HL-60 (cell line): ENCODE data around the gene PCYT1A.

ENCODE experiments used
- GABPA ChIP-seq: IDR thresholded peaks from 2 replicates; pipeline ENCODE4 v1.6.1; 2012; ENCODE audit warnings: low read depth
- POLR2AphosphoS5 ChIP-seq: IDR thresholded peaks from 2 replicates; pipeline ENCODE4 v1.6.1; 2012; ENCODE audit warnings: low read depth
- SPI1 ChIP-seq: IDR thresholded peaks from 2 replicates; pipeline ENCODE4 v1.6.1; 2012; ENCODE audit warnings: low read depth, mild to moderate bottlenecking, borderline replicate concordance
- TF ChIP-seq, protein P1 (sequence below): IDR thresholded peaks from one replicate; pipeline ENCODE4 v1.5.1; 2011; ENCODE audit warnings: low read length, control low read depth, inconsistent platforms; ENCODE audit not compliant: insufficient read depth
- TF ChIP-seq, protein P2 (sequence below): IDR thresholded peaks from 2 replicates; pipeline ENCODE4 v1.6.1; 2012; ENCODE audit warnings: low read depth; ENCODE audit not compliant: insufficient replicate concordance

DNA sequence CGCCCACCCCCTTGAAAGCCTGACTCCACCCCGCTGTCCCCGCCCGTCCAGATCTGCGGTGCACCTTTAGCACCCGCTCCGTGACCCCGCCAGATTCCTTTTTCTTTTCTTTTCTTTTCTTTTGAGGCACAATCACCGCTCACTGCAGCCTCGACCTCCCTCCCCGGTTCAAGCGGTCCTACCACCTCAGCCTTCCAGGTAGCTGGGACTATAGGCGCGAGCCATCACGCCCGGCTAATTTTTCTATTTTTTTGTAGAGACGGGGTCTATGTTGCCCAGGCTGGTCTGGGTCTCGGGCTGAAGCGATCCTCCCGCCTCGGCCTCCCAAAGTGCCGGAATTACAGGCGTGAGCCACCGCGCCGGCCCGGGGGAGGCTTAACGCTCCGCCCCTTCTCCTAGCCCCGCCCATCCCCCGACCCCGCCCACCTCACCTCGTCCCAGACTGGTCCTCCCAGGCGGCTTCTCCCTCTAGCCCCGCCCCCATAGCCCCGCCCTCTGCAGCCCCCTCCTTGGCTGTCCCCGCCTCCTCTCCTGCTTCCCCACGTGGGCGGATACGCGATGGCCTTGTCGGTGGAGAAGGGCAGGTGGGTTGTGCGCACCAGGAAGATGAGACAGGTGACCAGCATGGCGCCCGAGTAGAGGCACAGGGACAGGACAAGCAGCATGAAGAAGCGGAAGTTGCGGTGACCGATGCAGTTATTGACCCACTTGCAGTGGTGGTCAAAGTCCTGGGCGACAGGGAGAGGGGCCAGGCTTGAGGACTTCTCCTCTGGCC is 79.5 kb downstream of the PCYT1A start:
- TF ChIP-seq, protein P1, sequence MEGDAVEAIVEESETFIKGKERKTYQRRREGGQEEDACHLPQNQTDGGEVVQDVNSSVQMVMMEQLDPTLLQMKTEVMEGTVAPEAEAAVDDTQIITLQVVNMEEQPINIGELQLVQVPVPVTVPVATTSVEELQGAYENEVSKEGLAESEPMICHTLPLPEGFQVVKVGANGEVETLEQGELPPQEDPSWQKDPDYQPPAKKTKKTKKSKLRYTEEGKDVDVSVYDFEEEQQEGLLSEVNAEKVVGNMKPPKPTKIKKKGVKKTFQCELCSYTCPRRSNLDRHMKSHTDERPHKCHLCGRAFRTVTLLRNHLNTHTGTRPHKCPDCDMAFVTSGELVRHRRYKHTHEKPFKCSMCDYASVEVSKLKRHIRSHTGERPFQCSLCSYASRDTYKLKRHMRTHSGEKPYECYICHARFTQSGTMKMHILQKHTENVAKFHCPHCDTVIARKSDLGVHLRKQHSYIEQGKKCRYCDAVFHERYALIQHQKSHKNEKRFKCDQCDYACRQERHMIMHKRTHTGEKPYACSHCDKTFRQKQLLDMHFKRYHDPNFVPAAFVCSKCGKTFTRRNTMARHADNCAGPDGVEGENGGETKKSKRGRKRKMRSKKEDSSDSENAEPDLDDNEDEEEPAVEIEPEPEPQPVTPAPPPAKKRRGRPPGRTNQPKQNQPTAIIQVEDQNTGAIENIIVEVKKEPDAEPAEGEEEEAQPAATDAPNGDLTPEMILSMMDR = no peak
- TF ChIP-seq GABPA (no peak), POLR2AphosphoS5 (no peak), SPI1 (no peak)
- TF ChIP-seq, protein P2, sequence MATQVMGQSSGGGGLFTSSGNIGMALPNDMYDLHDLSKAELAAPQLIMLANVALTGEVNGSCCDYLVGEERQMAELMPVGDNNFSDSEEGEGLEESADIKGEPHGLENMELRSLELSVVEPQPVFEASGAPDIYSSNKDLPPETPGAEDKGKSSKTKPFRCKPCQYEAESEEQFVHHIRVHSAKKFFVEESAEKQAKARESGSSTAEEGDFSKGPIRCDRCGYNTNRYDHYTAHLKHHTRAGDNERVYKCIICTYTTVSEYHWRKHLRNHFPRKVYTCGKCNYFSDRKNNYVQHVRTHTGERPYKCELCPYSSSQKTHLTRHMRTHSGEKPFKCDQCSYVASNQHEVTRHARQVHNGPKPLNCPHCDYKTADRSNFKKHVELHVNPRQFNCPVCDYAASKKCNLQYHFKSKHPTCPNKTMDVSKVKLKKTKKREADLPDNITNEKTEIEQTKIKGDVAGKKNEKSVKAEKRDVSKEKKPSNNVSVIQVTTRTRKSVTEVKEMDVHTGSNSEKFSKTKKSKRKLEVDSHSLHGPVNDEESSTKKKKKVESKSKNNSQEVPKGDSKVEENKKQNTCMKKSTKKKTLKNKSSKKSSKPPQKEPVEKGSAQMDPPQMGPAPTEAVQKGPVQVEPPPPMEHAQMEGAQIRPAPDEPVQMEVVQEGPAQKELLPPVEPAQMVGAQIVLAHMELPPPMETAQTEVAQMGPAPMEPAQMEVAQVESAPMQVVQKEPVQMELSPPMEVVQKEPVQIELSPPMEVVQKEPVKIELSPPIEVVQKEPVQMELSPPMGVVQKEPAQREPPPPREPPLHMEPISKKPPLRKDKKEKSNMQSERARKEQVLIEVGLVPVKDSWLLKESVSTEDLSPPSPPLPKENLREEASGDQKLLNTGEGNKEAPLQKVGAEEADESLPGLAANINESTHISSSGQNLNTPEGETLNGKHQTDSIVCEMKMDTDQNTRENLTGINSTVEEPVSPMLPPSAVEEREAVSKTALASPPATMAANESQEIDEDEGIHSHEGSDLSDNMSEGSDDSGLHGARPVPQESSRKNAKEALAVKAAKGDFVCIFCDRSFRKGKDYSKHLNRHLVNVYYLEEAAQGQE = no peak
